ENCODE data around the gene RBPJL. TPM values are rescaled to one million over a fixed set of nuclear protein-coding genes. Genes with fewer than 3 reads are reported as not detected.

Gene RBPJL
- total RNA-seq, 4 donors from 2014 or later = not detected

GRCh38 chr20:45288376-45288775, 18.3 kb upstream of the RBPJL start:
- no peak for TF ChIP-seq CTCF (IDR thresholded peaks at IDR 0.05; ENCODE audit: low read depth)

- no peak for TF ChIP-seq CTCF (IDR thresholded peaks at IDR 0.05; ENCODE audit: low read depth)
Observed at GRCh38 chr20:45288860-45289259, 17.8 kb upstream of the RBPJL start.

- TF ChIP-seq CTCF (IDR thresholded peaks at IDR 0.05; ENCODE audit: low read depth) = no peak
Observed at GRCh38 chr20:45289942-45290676, 16.5 kb upstream of the RBPJL start.

- TF ChIP-seq CTCF (IDR thresholded peaks at IDR 0.05; ENCODE audit: low read depth) = no peak
Observed at GRCh38 chr20:45290677-45291355, 15.8 kb upstream of the RBPJL start.

- no peak for TF ChIP-seq CTCF (IDR thresholded peaks at IDR 0.05; ENCODE audit: low read depth)
Observed at GRCh38 chr20:45291526-45291925, 15.1 kb upstream of the RBPJL start.

- no peak for TF ChIP-seq CTCF (IDR thresholded peaks at IDR 0.05; ENCODE audit: low read depth)
Observed at GRCh38 chr20:45292343-45292742, 14.3 kb upstream of the RBPJL start.

Measured in subcutaneous adipose tissue (tissue), 4 donors.